GM12874 (cell line): ENCODE results near the gene MAD1L1.

ENCODE experiments used
- TF ChIP-seq, protein P1 (sequence below): IDR thresholded peaks from 2 replicates; pipeline ENCODE4 v1.5.1; 2011; ENCODE audit warnings: low read depth, mild to moderate bottlenecking, control low read depth, low read length, moderate library complexity; ENCODE audit not compliant: insufficient read depth

The MAD1L1 gene

GRCh38 chr7:1935176-1936005 lies 297.4 kb downstream of the MAD1L1 start:
- TF ChIP-seq, protein P1, sequence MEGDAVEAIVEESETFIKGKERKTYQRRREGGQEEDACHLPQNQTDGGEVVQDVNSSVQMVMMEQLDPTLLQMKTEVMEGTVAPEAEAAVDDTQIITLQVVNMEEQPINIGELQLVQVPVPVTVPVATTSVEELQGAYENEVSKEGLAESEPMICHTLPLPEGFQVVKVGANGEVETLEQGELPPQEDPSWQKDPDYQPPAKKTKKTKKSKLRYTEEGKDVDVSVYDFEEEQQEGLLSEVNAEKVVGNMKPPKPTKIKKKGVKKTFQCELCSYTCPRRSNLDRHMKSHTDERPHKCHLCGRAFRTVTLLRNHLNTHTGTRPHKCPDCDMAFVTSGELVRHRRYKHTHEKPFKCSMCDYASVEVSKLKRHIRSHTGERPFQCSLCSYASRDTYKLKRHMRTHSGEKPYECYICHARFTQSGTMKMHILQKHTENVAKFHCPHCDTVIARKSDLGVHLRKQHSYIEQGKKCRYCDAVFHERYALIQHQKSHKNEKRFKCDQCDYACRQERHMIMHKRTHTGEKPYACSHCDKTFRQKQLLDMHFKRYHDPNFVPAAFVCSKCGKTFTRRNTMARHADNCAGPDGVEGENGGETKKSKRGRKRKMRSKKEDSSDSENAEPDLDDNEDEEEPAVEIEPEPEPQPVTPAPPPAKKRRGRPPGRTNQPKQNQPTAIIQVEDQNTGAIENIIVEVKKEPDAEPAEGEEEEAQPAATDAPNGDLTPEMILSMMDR = no peak

- TF ChIP-seq, protein P1 = no peak
Observed at GRCh38 chr7:1934756-1935155, 298.0 kb downstream of the MAD1L1 start.

DNA sequence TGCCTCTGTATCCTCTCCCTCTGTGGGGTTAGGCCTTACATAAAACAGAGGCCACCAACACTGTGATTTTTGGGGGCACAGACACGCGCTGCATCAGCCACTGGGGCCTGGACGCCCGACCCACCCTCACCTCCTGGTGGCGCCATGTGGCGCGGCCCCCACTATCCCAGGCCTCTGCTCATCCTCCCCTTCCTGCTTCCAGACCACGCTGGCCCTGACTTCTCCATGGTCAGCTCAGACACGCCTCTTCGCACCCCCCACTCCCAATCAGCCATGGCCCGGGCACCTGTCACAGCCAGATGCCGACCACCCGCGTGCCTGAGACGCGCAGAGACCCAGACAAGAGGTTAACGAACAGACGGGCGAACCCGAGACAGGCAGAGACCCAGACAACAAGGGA lies 298.7 kb downstream of the MAD1L1 start:
- TF ChIP-seq, protein P1 = no peak

GRCh38 chr7:1933066-1933750 lies 299.5 kb downstream of the MAD1L1 start:
- TF ChIP-seq, protein P1 = no peak

GRCh38 chr7:1931951-1932270 lies 300.8 kb downstream of the MAD1L1 start:
- TF ChIP-seq, protein P1 = no peak

GRCh38 chr7:1931256-1931950 lies 301.3 kb downstream of the MAD1L1 start:
- TF ChIP-seq, protein P1 = no peak

- TF ChIP-seq, protein P1 = no peak
Observed at GRCh38 chr7:1930381-1931065, 302.2 kb downstream of the MAD1L1 start.
